ENCODE results near the gene MAPK12.

DNA sequence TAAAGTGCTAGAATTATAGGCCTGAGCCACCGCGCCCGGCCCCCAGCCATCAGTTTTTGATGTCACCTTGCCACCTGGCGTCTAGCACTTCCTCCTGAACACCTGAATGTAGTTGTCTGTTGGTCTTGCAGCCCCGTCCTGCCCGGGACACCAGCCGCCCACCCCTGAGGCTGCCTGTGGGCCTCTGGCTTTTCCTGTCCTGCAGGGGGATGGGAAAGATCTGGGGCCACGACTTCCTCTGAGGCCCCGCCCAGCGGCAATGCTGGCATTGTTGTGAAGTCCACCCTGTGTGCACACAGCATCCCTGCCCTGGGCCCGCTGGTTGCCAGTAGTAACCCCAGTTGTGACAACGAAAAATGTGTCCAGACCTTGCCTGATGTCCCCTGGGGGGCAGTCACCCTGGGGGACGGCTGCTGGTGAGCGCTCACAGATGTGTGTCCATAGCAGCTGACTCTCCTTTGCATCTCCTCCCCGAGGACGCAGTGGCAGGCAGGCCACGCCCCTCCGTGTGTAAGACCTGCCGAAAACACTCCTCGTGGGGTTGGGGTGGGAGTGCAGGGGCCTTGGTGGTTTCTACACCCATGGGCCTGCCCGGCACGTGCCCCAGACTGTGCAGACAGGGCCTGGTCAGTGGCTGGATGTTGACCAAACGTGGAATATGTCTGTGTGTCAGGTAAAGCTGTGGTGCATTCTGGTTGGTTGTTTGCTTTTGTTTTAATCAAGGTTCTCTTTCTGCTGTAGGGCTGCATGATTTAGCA is 53.9 kb downstream of the MAPK12 start:
- TF ChIP-seq EZH2 (IDR thresholded peaks at IDR 0.05; ENCODE audit: insufficient read depth, poor library complexity, severe bottlenecking) (no peak), EZH2phosphoT487 (IDR thresholded peaks at IDR 0.05; ENCODE audit: insufficient read depth, low read depth) (no peak)

Data from GM23248 (cell line).